Epithelial cell of esophagus (primary cell): Measurements from ENCODE around the gene ALDH1L1.

Experiments
- DNase-seq: peaks from one replicate; pipeline ENCODE4 v3.0.0; 2010; ENCODE audit warnings: low read depth
- H3K4me3 ChIP-seq: 2 replicates; pipeline ENCODE4 v1.5.1; 2011; ENCODE audit warnings: mild to moderate bottlenecking, low read length, control low read depth
- CTCF ChIP-seq: IDR thresholded peaks from 2 replicates; pipeline ENCODE4 v1.5.1; 2011; ENCODE audit warnings: low read depth, mild to moderate bottlenecking, low read length, control low read depth, inconsistent platforms; ENCODE audit not compliant: insufficient read depth; ENCODE audit errors: missing control alignments

ALDH1L1 gene

DNA sequence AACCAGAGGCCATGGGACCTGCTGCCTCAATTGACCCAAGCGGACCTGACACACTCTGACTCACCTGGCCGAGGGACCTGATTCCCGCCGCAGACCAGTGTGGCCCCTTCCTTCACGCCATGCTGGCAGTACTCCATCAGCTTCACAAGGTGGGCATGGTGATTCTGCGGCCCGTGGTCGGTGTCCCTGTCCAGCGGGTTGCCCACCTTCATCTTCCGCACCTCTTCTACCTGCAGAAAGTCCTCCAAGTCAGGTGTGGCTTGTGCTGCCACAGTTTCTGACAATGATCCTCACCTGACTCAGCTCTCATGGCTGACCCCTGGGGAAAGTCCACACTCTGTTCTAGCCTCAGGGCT, 70.5 kb downstream of the ALDH1L1 start:
- H3K4me3 ChIP-seq, result no peak overlapping the region
- DNase-seq, result no peak
- no peak for TF ChIP-seq CTCF

DNA sequence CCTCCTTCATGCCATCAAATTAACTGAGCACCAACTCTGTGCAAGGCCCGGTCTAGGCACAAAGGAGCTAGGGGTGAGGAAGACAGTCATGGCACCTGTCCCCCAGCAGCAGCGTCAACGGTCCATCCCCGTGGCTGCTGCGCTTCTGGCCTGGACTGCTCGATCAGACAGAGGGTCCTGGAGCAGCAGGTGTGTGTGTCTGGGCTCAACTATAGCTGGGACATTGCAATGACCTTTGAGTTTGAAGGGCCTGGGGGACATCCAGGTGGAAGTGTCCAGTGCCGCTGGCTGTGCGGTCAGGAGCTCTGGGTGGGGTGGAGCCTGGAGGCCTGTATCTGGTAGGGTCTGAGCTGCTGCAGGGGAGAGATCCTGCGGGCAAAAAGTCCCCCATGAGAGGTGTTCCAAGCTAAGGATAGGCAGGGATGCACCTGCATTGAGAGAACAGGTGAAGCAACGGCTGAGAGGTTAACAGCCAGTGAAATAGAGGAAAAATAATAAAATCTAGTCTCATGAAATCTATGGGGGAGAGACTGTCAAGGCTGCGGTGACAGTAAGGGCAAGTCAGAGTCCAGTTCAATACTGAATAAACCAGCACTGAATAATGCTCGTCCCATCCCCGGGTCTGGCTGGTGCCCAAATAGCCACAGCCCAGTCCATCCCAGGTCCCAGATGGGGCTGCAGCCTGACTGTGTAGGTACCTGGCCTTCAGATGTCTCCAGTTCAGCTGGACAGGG, 71.1 kb downstream of the ALDH1L1 start:
- no peak overlapping the region for H3K4me3 ChIP-seq
- TF ChIP-seq CTCF, result no peak
- DNase-seq, result no peak

DNA sequence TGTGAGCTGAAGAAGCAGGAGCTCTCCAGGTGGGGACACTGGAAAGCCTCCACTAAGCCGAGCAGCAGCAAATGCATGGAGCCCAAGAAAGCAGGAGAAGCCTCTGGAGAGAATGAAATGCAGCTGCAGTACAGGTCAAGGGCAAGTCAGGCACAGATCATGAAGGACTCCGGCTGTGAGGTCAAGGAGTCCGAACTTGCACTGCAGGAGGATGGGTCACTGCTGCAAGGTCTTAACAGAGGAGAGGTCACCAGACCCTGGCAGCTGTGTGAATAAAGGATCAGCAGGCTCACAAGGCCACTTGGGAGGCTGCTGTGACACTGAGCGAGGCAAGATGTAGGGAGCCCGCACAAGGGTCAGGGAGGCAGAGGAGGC, 71.7 kb downstream of the ALDH1L1 start:
- H3K4me3 ChIP-seq, result no peak overlapping the region
- no peak for DNase-seq
- TF ChIP-seq CTCF, result no peak

GRCh38 chr3:126107957-126108675, 72.3 kb downstream of the ALDH1L1 start:
- no peak overlapping the region for H3K4me3 ChIP-seq
- DNase-seq, result no peak
- no peak for TF ChIP-seq CTCF

DNA sequence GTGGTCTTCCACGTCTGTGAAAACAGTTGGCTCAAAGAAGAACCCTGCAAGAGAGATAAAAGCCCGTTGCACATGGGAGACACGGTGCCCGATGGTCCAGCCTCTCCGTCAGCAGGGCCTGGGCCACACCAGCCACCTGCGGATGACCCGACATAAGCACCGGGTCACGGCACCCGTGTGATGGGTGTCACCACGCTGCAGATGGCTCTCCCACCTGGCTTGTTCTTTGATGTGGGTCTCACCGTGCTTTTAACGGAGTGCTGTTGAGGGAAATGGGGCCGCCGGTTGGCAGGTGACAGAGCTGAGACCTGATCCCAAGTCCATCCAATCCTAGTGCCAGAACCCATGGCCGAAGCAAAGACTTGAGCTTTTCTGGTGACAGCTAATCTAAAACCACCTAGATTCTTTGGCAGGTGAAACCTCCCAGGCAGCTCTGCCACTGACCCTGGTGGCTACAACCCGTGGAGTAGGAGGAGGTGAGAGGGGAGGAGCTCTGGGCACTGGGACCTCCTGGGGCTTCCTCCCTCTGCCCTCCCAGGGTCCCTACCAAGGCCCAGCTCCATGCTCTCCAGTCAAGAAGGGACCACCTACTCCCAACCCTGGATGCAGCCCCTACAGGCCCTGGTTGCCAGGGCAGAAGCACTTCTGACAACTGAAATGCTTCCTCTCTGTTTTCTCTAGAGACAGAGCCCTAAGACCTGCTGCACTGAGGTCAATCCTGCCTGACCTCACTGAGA, 73.0 kb downstream of the ALDH1L1 start:
- H3K4me3 ChIP-seq, result no peak overlapping the region
- TF ChIP-seq CTCF, result no peak
- no peak for DNase-seq

GRCh38 chr3:126106336-126107202, 73.8 kb downstream of the ALDH1L1 start:
- DNase-seq, result no peak
- H3K4me3 ChIP-seq, result no peak overlapping the region
- TF ChIP-seq CTCF, result no peak
